ENCODE data around the gene PDE8B. TPM values are rescaled to one million over a fixed set of nuclear protein-coding genes. Genes with fewer than 3 reads are reported as not detected.
"Not testable (repeated sequence)": the region's sequence is repeated elsewhere in the genome, so short reads cannot be mapped to it uniquely, and the experiment has no call there.

PDE8B gene
- total RNA-seq, 1 donor from 2014 or later: 1.0 TPM

GRCh38 chr5:77374686-77375085 lies 164.2 kb downstream of the PDE8B start:
- ATAC-seq: no peak
- intact Hi-C loops (cut with DNase I): no loop called here

GRCh38 chr5:77376609-77377300 lies 166.3 kb downstream of the PDE8B start:
- DNase-seq (ENCODE audit: missing footprints) (no peak), ATAC-seq (no peak)
- intact Hi-C loops (cut with DNase I): no loop called here

More at GRCh38 chr5:77374686-77375085, 164.2 kb downstream of the PDE8B start:
- DNase-seq (ENCODE audit: missing footprints): no peak

- intact Hi-C loops (cut with DNase I): no loop called here
- no peak for ATAC-seq
- no peak for DNase-seq (ENCODE audit: missing footprints)
Observed at GRCh38 chr5:77379558-77380061, 169.1 kb downstream of the PDE8B start.

GRCh38 chr5:77380636-77381035 lies 170.2 kb downstream of the PDE8B start:
- ATAC-seq: no peak
- intact Hi-C loops (cut with DNase I): no loop called here
- DNase-seq (ENCODE audit: missing footprints): no peak

GRCh38 chr5:77383336-77383735 lies 172.9 kb downstream of the PDE8B start:
- DNase-seq (ENCODE audit: missing footprints); ATAC-seq; intact Hi-C loops (cut with DNase I): not testable (repeated sequence)

- ATAC-seq; DNase-seq (ENCODE audit: missing footprints); intact Hi-C loops (cut with DNase I): not testable (repeated sequence)
Observed at GRCh38 chr5:77386340-77386739, 175.9 kb downstream of the PDE8B start.

- intact Hi-C loops (cut with DNase I): no loop called here
- no peak for ATAC-seq
- DNase-seq (ENCODE audit: missing footprints): no peak
Observed at GRCh38 chr5:77389746-77390145, 179.3 kb downstream of the PDE8B start.

- ATAC-seq (no peak), DNase-seq (ENCODE audit: missing footprints) (no peak)
- intact Hi-C loops (cut with DNase I): no loop called here
Observed at GRCh38 chr5:77390221-77390620, 179.7 kb downstream of the PDE8B start.

GRCh38 chr5:77390795-77391194 lies 180.3 kb downstream of the PDE8B start:
- no peak for DNase-seq (ENCODE audit: missing footprints)
- ATAC-seq: no peak
- intact Hi-C loops (cut with DNase I): no loop called here

GRCh38 chr5:77391240-77391765 lies 180.8 kb downstream of the PDE8B start:
- intact Hi-C loops (cut with DNase I): no loop called here
- ATAC-seq: no peak
- DNase-seq (ENCODE audit: missing footprints): no peak

GRCh38 chr5:77394064-77394715 lies 183.7 kb downstream of the PDE8B start:
- intact Hi-C loops (cut with DNase I): no loop called here
- no peak for DNase-seq (ENCODE audit: missing footprints)
- ATAC-seq: no peak

GRCh38 chr5:77396017-77396416 lies 185.5 kb downstream of the PDE8B start:
- intact Hi-C loops (cut with DNase I): no loop called here
- ATAC-seq: no peak
- no peak for DNase-seq (ENCODE audit: missing footprints)

- no peak for ATAC-seq
- no peak for DNase-seq (ENCODE audit: missing footprints)
- intact Hi-C loops (cut with DNase I): no loop called here
Observed at GRCh38 chr5:77397686-77398292, 187.3 kb downstream of the PDE8B start.

- ATAC-seq (no peak), DNase-seq (ENCODE audit: missing footprints) (no peak)
- intact Hi-C loops (cut with DNase I): no loop called here
Observed at GRCh38 chr5:77398458-77398857, 188.0 kb downstream of the PDE8B start.

GRCh38 chr5:77398896-77399295 lies 188.4 kb downstream of the PDE8B start:
- ATAC-seq: no peak
- intact Hi-C loops (cut with DNase I): no loop called here

GRCh38 chr5:77400645-77401044 lies 190.2 kb downstream of the PDE8B start:
- DNase-seq (ENCODE audit: missing footprints): no peak
- intact Hi-C loops (cut with DNase I): no loop called here
- no peak for ATAC-seq

More at GRCh38 chr5:77398896-77399295, 188.4 kb downstream of the PDE8B start:
- no peak for DNase-seq (ENCODE audit: missing footprints)

GRCh38 chr5:77402796-77403195 lies 192.3 kb downstream of the PDE8B start:
- intact Hi-C loops (cut with DNase I): no loop called here
- DNase-seq (ENCODE audit: missing footprints): no peak
- ATAC-seq: no peak

GRCh38 chr5:77407152-77407551 lies 196.7 kb downstream of the PDE8B start:
- intact Hi-C loops (cut with DNase I): no loop called here
- no peak for ATAC-seq
- DNase-seq (ENCODE audit: missing footprints): no peak

GRCh38 chr5:77409870-77410621 lies 199.6 kb downstream of the PDE8B start:
- DNase-seq (ENCODE audit: missing footprints) (no peak), ATAC-seq (no peak)
- intact Hi-C loops (cut with DNase I): no loop called here
